IPS-15b (cell line): Measurements from ENCODE around the gene POGLUT3.

ENCODE experiments used
- H3K27me3 ChIP-seq: one replicate; pipeline ENCODE4 v1.6.1; 2013; ENCODE audit warnings: low read length; ENCODE audit not compliant: control insufficient read depth, insufficient read depth
- H3K36me3 ChIP-seq: one replicate; pipeline ENCODE4 v1.6.1; 2013; ENCODE audit warnings: low read length; ENCODE audit not compliant: control insufficient read depth, insufficient read depth
- H3K4me1 ChIP-seq: one replicate; pipeline ENCODE4 v1.6.1; 2013; ENCODE audit warnings: mild to moderate bottlenecking, low read length; ENCODE audit not compliant: control insufficient read depth, insufficient read depth
- H3K4me3 ChIP-seq: one replicate; pipeline ENCODE4 v1.5.1; 2013; ENCODE audit warnings: low read depth, low read length
- H3K9ac ChIP-seq: one replicate; pipeline ENCODE4 v1.6.1; 2013; ENCODE audit warnings: low read depth, mild to moderate bottlenecking, low read length
- H3K9me3 ChIP-seq: one replicate; pipeline ENCODE4 v1.6.1; 2013; ENCODE audit warnings: mild to moderate bottlenecking, low read length; ENCODE audit not compliant: control insufficient read depth, insufficient read depth

The POGLUT3 gene

GRCh38 chr11:108468478-108468864 is 29.7 kb downstream of the POGLUT3 start:
- no peaks in the 10 kb centered on the region for H3K27me3 ChIP-seq
- H3K9ac ChIP-seq: no peak overlapping the region
- H3K36me3 ChIP-seq: no peaks in the 10 kb centered on the region
- no peaks in the 10 kb centered on the region for H3K4me1 ChIP-seq
- H3K9me3 ChIP-seq: no peaks in the 10 kb centered on the region
- H3K4me3 ChIP-seq: no peak overlapping the region

GRCh38 chr11:108467091-108467823 is 30.9 kb downstream of the POGLUT3 start, which contains the start of gene C11orf65:
Gene C11orf65 (minus strand): TSS chr11:108467529. CDS start chr11:108461559, 5,970 bp downstream.
- H3K27me3 ChIP-seq: no peaks in the 10 kb centered on the region
- no peaks in the 10 kb centered on the region for H3K9me3 ChIP-seq
- peak within 1 kb of the TSS; percentile 87 for H3K4me3 ChIP-seq
- no peaks in the 10 kb centered on the region for H3K4me1 ChIP-seq
- peak within 1 kb of the TSS; percentile 86 for H3K9ac ChIP-seq
- no peaks in the 10 kb centered on the region for H3K36me3 ChIP-seq

GRCh38 chr11:108466405-108466804 is 31.8 kb downstream of the POGLUT3 start:
- peak overlapping the region; percentile 87 for H3K4me3 ChIP-seq
- no peaks in the 10 kb centered on the region for H3K4me1 ChIP-seq
- H3K9me3 ChIP-seq: no peaks in the 10 kb centered on the region
- H3K36me3 ChIP-seq: no peaks in the 10 kb centered on the region
- no peak overlapping the region for H3K9ac ChIP-seq
- no peaks in the 10 kb centered on the region for H3K27me3 ChIP-seq

- no peak overlapping the region for H3K4me3 ChIP-seq
- H3K27me3 ChIP-seq: no peaks in the 10 kb centered on the region
- no peaks in the 10 kb centered on the region for H3K9me3 ChIP-seq
- H3K9ac ChIP-seq: no peak overlapping the region
- no peaks in the 10 kb centered on the region for H3K36me3 ChIP-seq
- H3K4me1 ChIP-seq: no peaks in the 10 kb centered on the region
These were observed 44.9 kb downstream of the POGLUT3 start for GRCh38 chr11:108453207-108453835.
